ENCODE data around the gene DLGAP3. TPM values are rescaled to one million over a fixed set of nuclear protein-coding genes. Genes with fewer than 3 reads are reported as not detected.
A peak's percentile ranks its signal among the peaks of the same experiment; 100 is the strongest.

The DLGAP3 gene
- total RNA-seq, 1 experiment from 2014 or later: 7.3 TPM

GRCh38 chr1:34850382-34850781, 79.1 kb downstream of the DLGAP3 start:
- Histone ChIP-seq H4K20me1 (ENCODE audit: control insufficient read depth, insufficient read depth, insufficient read length) (no peaks in the 10 kb centered on the region), H2BK12ac (ENCODE audit: insufficient read length, low read depth, low read length) (no peak overlapping the region), H3K4me1 (ENCODE audit: insufficient read depth, low read length) (peaks cover 5% of the 10 kb centered on the region; the same call in 1 of the 2 replicates), H3K4ac (ENCODE audit: low read depth, low read length) (no peak overlapping the region), H4K8ac (replicated peaks; ENCODE audit: insufficient read length, low read depth, low read length) (no peak overlapping the region), H3K23ac (ENCODE audit: insufficient read length, low read depth, low read length) (no peak overlapping the region), H2BK120ac (ENCODE audit: low read depth, low read length, poor library complexity, severe bottlenecking) (no peak overlapping the region), H3K56ac (ENCODE audit: insufficient read length, low read depth, low read length) (no peak overlapping the region), H4K5ac (ENCODE audit: insufficient read length, low read depth, low read length) (no peak overlapping the region), H3K23me2 (ENCODE audit: insufficient read length, low read depth, low read length, poor library complexity, severe bottlenecking) (no peaks in the 10 kb centered on the region), H3K4me2 (ENCODE audit: insufficient read depth, insufficient read length, low read length) (no peak overlapping the region), H3K14ac (ENCODE audit: insufficient read depth, low read length) (no peak overlapping the region), H3K18ac (ENCODE audit: insufficient read length, low read depth, low read length) (no peak overlapping the region), H3K27ac (ENCODE audit: insufficient read length, low read depth, low read length) (no peak overlapping the region), H2BK20ac (ENCODE audit: low read depth, low read length, poor library complexity, severe bottlenecking) (no peak overlapping the region), H3K27me3 (ENCODE audit: insufficient read depth, low read length) (no peaks in the 10 kb centered on the region), H2BK5ac (ENCODE audit: insufficient read length, low read length) (no peak overlapping the region), H3K79me1 (ENCODE audit: insufficient read depth, low read depth, low read length, poor library complexity, severe bottlenecking) (no peaks in the 10 kb centered on the region), H2BK15ac (ENCODE audit: low read depth, low read length) (no peak overlapping the region), H3K9me3 (ENCODE audit: control insufficient read depth, low read depth, low read length) (no peaks in the 10 kb centered on the region), H4K91ac (ENCODE audit: insufficient read length, low read depth, low read length) (no peak overlapping the region), H3T11ph (ENCODE audit: low read length) (no peak overlapping the region), H3K79me2 (ENCODE audit: insufficient read depth, low read length) (no peaks in the 10 kb centered on the region), H2AFZ (ENCODE audit: low read length) (no peak overlapping the region), H3K9ac (ENCODE audit: extremely low read depth, insufficient read length, low read length) (no peak overlapping the region), H2AK5ac (ENCODE audit: insufficient read length, low read length) (no peak overlapping the region)
- H3K4me3 Mint-ChIP-seq: no peak overlapping the region; a peak in 1 of 5 replicates
- H3K27me3 Mint-ChIP-seq (ENCODE audit: low read depth): no peaks in the 10 kb centered on the region
- no CpG with 5 or more reads among the region's 6 CpGs for WGBS (ENCODE audit: extremely low coverage, insufficient read length, low lambda C conversion rate)
- no peaks in the 10 kb centered on the region for H3K9me3 Mint-ChIP-seq
- H3K4me1 Mint-ChIP-seq: peaks cover 32 to 34% of the 10 kb centered on the region in 2 experiments
- DNase-seq: no peak
- peaks cover 8 to 29% (median 16%) of the 10 kb centered on the region in 3 experiments; a peak in 6 of 7 replicates for H3K36me3 Mint-ChIP-seq (ENCODE audit: insufficient read depth in 1 of 3, low read depth in 3 of 3)
- H3K27ac Mint-ChIP-seq: peak overlapping the region in 1 of 3 experiments; percentile 48; a peak in 1 of 7 replicates
- no peak for TF ChIP-seq CTCF (conservative IDR thresholded peaks at IDR 0.05)
